GM18502 (cell line): ENCODE results near the gene KIF12.
"Not testable (repeated sequence)": the region's sequence is repeated elsewhere in the genome, so short reads cannot be mapped to it uniquely, and the experiment has no call there.

Source experiments
- ATAC-seq: cut with Tn5 transposase; IDR thresholded peaks from one replicate; pipeline ENCODE4 v1.9.1; 2021; ENCODE audit warnings: mild to moderate bottlenecking; ENCODE audit not compliant: unreplicated experiment, poor library complexity

KIF12 gene

GRCh38 chr9:114098936-114099668 is at the start of gene KIF12:
Gene KIF12 (minus strand): TSS chr9:114099292. CDS start chr9:114099276, 16 bp downstream.
- no peak for ATAC-seq

- no peak for ATAC-seq
These were observed 47.6 kb upstream of the KIF12 start for GRCh38 chr9:114146735-114147134.

- no peak for ATAC-seq
These were observed 44.1 kb upstream of the KIF12 start for GRCh38 chr9:114143234-114143633.

- no peak for ATAC-seq
These were observed 42.7 kb upstream of the KIF12 start for GRCh38 chr9:114141553-114142402.

GRCh38 chr9:114140850-114141249 is 41.8 kb upstream of the KIF12 start:
- no peak for ATAC-seq

- no peak for ATAC-seq
These were observed 41.3 kb upstream of the KIF12 start for GRCh38 chr9:114140401-114140800.

- no peak for ATAC-seq
These were observed 40.0 kb upstream of the KIF12 start for GRCh38 chr9:114139071-114139470.

GRCh38 chr9:114138552-114138971 is 39.5 kb upstream of the KIF12 start:
- ATAC-seq, result no peak

GRCh38 chr9:114137831-114138230 is 38.7 kb upstream of the KIF12 start:
- no peak for ATAC-seq

GRCh38 chr9:114134827-114135396 is 35.8 kb upstream of the KIF12 start:
- no peak for ATAC-seq

GRCh38 chr9:114132550-114132918 is 33.4 kb upstream of the KIF12 start:
- no peak for ATAC-seq

GRCh38 chr9:114131808-114132549 is 32.9 kb upstream of the KIF12 start:
- no peak for ATAC-seq

- ATAC-seq, result no peak
These were observed 31.7 kb upstream of the KIF12 start for GRCh38 chr9:114130624-114131277.

GRCh38 chr9:114130141-114130540 is 31.0 kb upstream of the KIF12 start:
- no peak for ATAC-seq

GRCh38 chr9:114128759-114129158 is 29.7 kb upstream of the KIF12 start:
- ATAC-seq, result not testable (repeated sequence)

GRCh38 chr9:114126247-114127060 is 27.4 kb upstream of the KIF12 start:
- ATAC-seq, result no peak

GRCh38 chr9:114125476-114126013 is 26.5 kb upstream of the KIF12 start:
- no peak for ATAC-seq

GRCh38 chr9:114124666-114125475 is 25.8 kb upstream of the KIF12 start:
- no peak for ATAC-seq
